ENCODE measurements around the gene IFI27. TPM values are rescaled to one million over a fixed set of nuclear protein-coding genes. Genes with fewer than 3 reads are reported as not detected.

IFI27 gene
- total and polyA plus RNA-seq, 12 donors = 15.9 to 1,446 (median 373) TPM

GRCh38 chr14:94129758-94130414, 19.4 kb downstream of the IFI27 start:
- no peaks in the 10 kb centered on the region for H3K9me3 ChIP-seq (replicated peaks in 1 of 3)
- peaks cover 4 to 11% of the 10 kb centered on the region in 2 donors for H3K4me1 ChIP-seq (replicated peaks in 1 of 2)
- DNase-seq = peak; percentile 67 to 82 (median 73)
- intact Hi-C loops (cut with DNase I) = loop anchor here in 1 of 2 donors (10.0 kb wide), 1 partner anchor 55 kb away; no protein-coding TSS in a partner anchor
- peak in 1 of 2 donors; percentile 14 for TF ChIP-seq POLR2A (IDR thresholded peaks at IDR 0.05)
- no peak for TF ChIP-seq CTCF (IDR thresholded peaks at IDR 0.05)
- WGBS, 4 donors = 0 to 1% (median 1%) methylated on average over 12 of the region's 12 CpGs
- no peaks in the 10 kb centered on the region for H3K27me3 ChIP-seq
- peak overlapping the region in 4 of 5 donors; percentile 68 to 89 (median 80) for H3K27ac ChIP-seq
- peak overlapping the region in 3 of 4 donors; percentile 22 to 61 (median 33) for H3K4me3 ChIP-seq
- peaks cover 0 to 6% of the 10 kb centered on the region in 2 donors for H3K36me3 ChIP-seq (replicated peaks in 1 of 2)

GRCh38 chr14:94132285-94132887, 21.9 kb downstream of the IFI27 start:
- H3K4me3 ChIP-seq = no peak overlapping the region
- peak; percentile 50 to 83 (median 68) for TF ChIP-seq CTCF (IDR thresholded peaks at IDR 0.05)
- no peak for TF ChIP-seq POLR2A (IDR thresholded peaks at IDR 0.05)
- intact Hi-C loops (cut with DNase I) = no loop called here
- no peak overlapping the region for H3K27ac ChIP-seq
- peaks cover 0 to 2% of the 10 kb centered on the region in 2 donors for H3K36me3 ChIP-seq (replicated peaks in 1 of 2)
- H3K4me1 ChIP-seq (replicated peaks in 1 of 2) = peaks cover 4 to 11% of the 10 kb centered on the region in 2 donors
- H3K27me3 ChIP-seq = no peaks in the 10 kb centered on the region
- peak; percentile 41 to 79 (median 61) for DNase-seq
- H3K9me3 ChIP-seq (replicated peaks in 1 of 3) = no peaks in the 10 kb centered on the region
- 41 to 48% (median 43%) methylated on average over 4 of the region's 4 CpGs for WGBS, 4 donors

DNA sequence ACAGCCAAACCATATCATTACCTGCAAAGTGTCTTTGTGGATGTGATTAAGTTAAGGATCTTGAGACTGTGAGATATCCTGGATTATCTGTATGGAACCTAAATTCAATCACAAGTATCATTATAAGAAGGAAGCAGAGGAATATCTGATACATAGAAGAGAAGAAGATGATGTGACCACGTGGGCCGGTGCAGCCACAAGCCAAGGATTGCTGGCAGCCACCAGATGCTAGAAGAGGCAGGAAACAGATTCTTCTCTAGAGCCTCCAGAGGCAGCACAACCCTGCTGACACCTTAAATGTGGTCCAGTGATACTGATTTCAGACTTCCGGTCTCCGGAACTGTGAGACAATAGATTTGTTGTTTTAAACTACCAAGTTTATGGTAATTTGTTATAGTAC, 24.9 kb downstream of the IFI27 start:
- Histone ChIP-seq H3K36me3 (replicated peaks in 1 of 2) (no peaks in the 10 kb centered on the region), H3K4me1 (replicated peaks in 1 of 2) (peaks cover 0 to 1% of the 10 kb centered on the region in 2 donors), H3K27ac (no peak overlapping the region), H3K4me3 (no peak overlapping the region), H3K9me3 (replicated peaks in 1 of 3) (no peaks in the 10 kb centered on the region), H3K27me3 (no peaks in the 10 kb centered on the region)
- intact Hi-C loops (cut with DNase I) = loop anchor here in 1 of 2 donors (5.0 kb wide), 1 partner anchor 98 kb away; no protein-coding TSS in a partner anchor
- peak in 1 of 7 donors; percentile 13 for DNase-seq
- 76 to 90% (median 83%) methylated on average over 4 of the region's 4 CpGs for WGBS, 4 donors
- TF ChIP-seq POLR2A (IDR thresholded peaks at IDR 0.05) = no peak
- no peak for TF ChIP-seq CTCF (IDR thresholded peaks at IDR 0.05)

- peak; percentile 86 to 97 (median 95) for DNase-seq
- Histone ChIP-seq H3K9me3 (replicated peaks in 1 of 3) (no peaks in the 10 kb centered on the region), H3K36me3 (replicated peaks in 1 of 2) (no peaks in the 10 kb centered on the region), H3K4me3 (no peak overlapping the region), H3K27me3 (no peaks in the 10 kb centered on the region), H3K27ac (no peak overlapping the region), H3K4me1 (replicated peaks in 1 of 2) (no peaks in the 10 kb centered on the region)
- WGBS, 4 donors = 27 to 34% (median 29%) methylated on average over 16 to 18 of the region's 18 CpGs
- TF ChIP-seq POLR2A (IDR thresholded peaks at IDR 0.05) (no peak), CTCF (IDR thresholded peaks at IDR 0.05) (peak; percentile 92 to 98 (median 96))
- intact Hi-C loops (cut with DNase I) = loop anchor here (2.0 to 5.0 kb wide), 2 partner anchors 99 to 100 kb away; no protein-coding TSS in a partner anchor
Observed at GRCh38 chr14:94136575-94137331, 26.2 kb downstream of the IFI27 start.

All from adrenal gland (tissue), 12 donors.